H1 (cell line): ENCODE measurements around the gene RARA. TPM values are rescaled to one million over a fixed set of nuclear protein-coding genes. Genes with fewer than 3 reads are reported as not detected.
A peak's percentile ranks its signal among the peaks of the same experiment; 100 is the strongest.

ENCODE experiments used
- BACH1 ChIP-seq: IDR thresholded peaks from 2 replicates; pipeline ENCODE4 v1.6.1; 2012; ENCODE audit warnings: low read length, improper control_type of control experiment
- BRCA1 ChIP-seq: IDR thresholded peaks from 2 replicates; pipeline ENCODE4 v1.6.1; 2012; ENCODE audit warnings: low read depth, low read length, improper control_type of control experiment
- CHD1 ChIP-seq: IDR thresholded peaks from 2 replicates; pipeline ENCODE4 v1.6.1; 2012; ENCODE audit warnings: low read depth, low read length, improper control_type of control experiment
- CHD7 ChIP-seq: fragments of 300-600 bp; sonication (generic); IDR thresholded peaks from 2 replicates; pipeline ENCODE4 v1.7.1; 2012; ENCODE audit warnings: low read length, moderate library complexity, mild to moderate bottlenecking, inconsistent platforms; ENCODE audit not compliant: insufficient replicate concordance
- HDAC6 ChIP-seq: IDR thresholded peaks from one replicate; pipeline ENCODE4 v1.7.1; 2012; ENCODE audit warnings: low read depth, mild to moderate bottlenecking, inconsistent platforms, low read length, moderate library complexity
- POU5F1 ChIP-seq: IDR thresholded peaks from 2 replicates; pipeline ENCODE4 v1.6.1; 2011; ENCODE audit warnings: low read depth, mild to moderate bottlenecking, low read length, moderate library complexity
- SRF ChIP-seq: IDR thresholded peaks from 2 replicates; pipeline ENCODE4 v1.6.1; 2011; ENCODE audit warnings: mild to moderate bottlenecking, low read depth, low read length, moderate library complexity
- TAF1 ChIP-seq: IDR thresholded peaks from 2 replicates; pipeline ENCODE4 v1.6.1; 2011; ENCODE audit warnings: mild to moderate bottlenecking, low read depth, low read length
- TBP ChIP-seq: IDR thresholded peaks from 2 replicates; pipeline ENCODE4 v1.6.1; 2011; ENCODE audit warnings: low read depth, low read length, improper control_type of control experiment
- polyA plus RNA-seq, 7 experiments: library from polyadenylated mRNA; depleted of rRNA in 3 of 7; stranded (reverse) in 5 of 7; unstranded in 2 of 7; fragments of >200 nt in 5 of 7; fragments of 200-250 nt in 2 of 7; gene quantifications; 1 replicate in 5 of 7; 2 replicates in 1 of 7; 4 replicates in 1 of 7; pipeline versions ENCODE4 v1.2.1 to v1.2.3, GENCODE V29; 2011 to 2013; ENCODE audit warnings: missing spikeins in 2 of 7, mixed read lengths in 2 of 7
- total RNA-seq: library from RNA; stranded (reverse); fragmentation: NEBNext Ultra II Directional; extraction: Animal tissue kit (Norgen Biotek cat#: 25700); gene quantifications from 2 replicates; pipeline ENCODE4 v1.2.1, GENCODE V29; 2021
- TF ChIP-seq, protein P1 (sequence below): IDR thresholded peaks from 2 replicates; pipeline ENCODE4 v1.6.1; 2012; ENCODE audit warnings: inconsistent platforms

Gene RARA
- total and polyA plus RNA-seq, 2 of the 8 experiments (the other 6 are each of a cell fraction or from before 2014, with no cell fraction given), result 4.4 to 16.5 TPM

- TF ChIP-seq CHD7, result no peak
- TF ChIP-seq TAF1, result 0 out of 2 replicates have a peak, but pooled peaks have one; percentile 31
- TF ChIP-seq, protein P1, sequence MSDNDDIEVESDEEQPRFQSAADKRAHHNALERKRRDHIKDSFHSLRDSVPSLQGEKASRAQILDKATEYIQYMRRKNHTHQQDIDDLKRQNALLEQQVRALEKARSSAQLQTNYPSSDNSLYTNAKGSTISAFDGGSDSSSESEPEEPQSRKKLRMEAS, result peak; percentile 35; the same call in 1 of the 2 replicates
- TF ChIP-seq CHD1, result no peak
- no peak for TF ChIP-seq POU5F1
- TF ChIP-seq BRCA1, result no peak
- TF ChIP-seq HDAC6, result no peak
- no peak for TF ChIP-seq BACH1
- no peak for TF ChIP-seq SRF
- TF ChIP-seq TBP, result no peak
Measured at GRCh38 chr17:40371261-40371929, 62.4 kb downstream of the RARA start (continued).
